Measurements from ENCODE around the gene LRRC32.

LRRC32 gene

DNA sequence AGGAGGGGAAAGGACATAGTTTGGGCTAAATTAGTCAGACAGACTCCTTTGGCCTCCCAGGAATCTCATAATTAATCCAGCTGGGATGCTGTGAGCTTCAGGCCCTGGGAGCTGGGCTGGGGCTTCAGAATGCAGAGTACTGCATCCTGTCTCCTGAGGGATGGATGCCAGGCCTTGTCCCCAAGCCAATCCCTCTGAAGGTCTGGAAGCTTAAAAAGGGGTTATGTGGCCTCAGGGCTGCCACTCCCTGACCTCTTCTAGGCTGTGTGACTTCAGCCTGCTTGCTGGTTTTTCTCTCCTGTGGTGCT is 6.9 kb upstream of the LRRC32 start:
- no peak for DNase-seq

DNA sequence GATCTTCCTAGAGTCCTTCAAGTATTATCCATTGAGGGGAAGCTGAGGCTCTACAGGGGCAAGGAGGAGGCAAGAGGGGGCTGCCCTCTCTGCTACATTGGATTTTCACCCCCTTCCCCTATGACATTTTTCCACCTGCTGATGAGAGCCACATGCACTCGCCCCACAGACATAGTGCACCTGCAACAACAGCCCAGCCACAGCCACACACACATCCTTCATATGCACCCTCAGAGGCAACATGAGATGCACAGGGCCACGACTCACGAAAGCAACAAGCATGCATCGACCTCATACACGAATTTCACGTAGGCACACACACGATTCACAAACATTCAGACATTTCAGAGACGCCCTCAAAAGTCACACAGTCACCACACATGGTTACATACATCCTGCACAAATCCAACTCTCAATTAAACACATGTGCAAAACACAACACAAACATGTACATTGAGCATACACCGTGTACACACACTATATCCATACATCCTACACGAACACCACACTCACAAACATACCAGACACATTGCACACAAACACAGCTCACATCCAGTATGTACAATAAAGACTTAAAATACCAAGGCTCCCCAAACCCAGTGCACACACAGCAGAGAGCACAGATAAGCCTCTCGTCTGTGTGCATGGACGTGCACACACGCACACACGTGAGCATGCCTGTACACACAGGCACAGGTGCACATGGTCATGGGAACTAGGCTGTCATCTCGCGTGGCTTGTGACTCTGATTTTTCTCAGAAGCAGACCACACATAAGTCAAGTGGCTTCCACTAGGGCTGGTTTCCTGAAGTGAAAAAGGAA is 6.3 kb upstream of the LRRC32 start:
- no peak for DNase-seq

DNA sequence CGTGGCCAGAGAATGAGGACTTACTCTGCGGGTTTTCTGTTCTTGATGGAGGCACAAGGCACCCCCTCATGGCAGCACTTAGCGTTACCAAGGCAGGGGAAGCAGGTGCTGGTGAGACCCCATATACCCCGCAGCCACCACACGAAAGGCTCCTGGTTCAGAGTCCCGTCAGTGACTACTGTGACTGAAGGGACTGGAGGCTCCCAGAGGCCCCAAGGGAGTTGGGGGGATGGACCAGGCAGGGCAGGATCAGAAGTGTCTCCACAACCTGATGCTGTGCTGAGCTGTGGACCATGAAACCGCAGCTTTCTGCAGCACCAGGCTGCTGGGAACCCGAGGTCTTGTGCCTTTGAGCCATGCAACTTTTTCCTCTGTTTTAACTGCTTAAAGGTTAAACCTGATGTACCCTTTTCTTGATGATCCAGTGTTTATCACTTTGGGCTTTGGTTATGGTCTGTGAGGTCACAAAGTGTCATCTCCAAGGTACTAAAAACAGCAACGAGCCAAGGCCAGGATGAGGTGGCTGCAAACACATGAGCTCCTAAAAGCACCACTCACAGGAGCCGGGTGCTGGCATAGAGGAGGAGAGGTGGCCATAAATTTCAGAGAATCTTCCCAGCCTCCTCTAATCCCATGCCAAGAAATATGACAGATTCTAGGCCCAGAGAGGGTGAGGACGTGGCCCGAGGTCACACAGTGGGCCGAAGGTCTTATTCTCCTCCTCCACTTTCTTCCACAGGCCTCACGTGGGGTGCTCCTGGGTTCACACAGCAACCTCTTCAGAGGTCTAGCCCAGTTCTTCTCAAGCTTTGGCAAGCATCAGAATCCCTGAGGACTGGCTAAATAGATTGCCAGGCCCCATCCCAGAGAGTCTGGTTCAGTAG is 4.2 kb upstream of the LRRC32 start:
- DNase-seq, result no peak

DNA sequence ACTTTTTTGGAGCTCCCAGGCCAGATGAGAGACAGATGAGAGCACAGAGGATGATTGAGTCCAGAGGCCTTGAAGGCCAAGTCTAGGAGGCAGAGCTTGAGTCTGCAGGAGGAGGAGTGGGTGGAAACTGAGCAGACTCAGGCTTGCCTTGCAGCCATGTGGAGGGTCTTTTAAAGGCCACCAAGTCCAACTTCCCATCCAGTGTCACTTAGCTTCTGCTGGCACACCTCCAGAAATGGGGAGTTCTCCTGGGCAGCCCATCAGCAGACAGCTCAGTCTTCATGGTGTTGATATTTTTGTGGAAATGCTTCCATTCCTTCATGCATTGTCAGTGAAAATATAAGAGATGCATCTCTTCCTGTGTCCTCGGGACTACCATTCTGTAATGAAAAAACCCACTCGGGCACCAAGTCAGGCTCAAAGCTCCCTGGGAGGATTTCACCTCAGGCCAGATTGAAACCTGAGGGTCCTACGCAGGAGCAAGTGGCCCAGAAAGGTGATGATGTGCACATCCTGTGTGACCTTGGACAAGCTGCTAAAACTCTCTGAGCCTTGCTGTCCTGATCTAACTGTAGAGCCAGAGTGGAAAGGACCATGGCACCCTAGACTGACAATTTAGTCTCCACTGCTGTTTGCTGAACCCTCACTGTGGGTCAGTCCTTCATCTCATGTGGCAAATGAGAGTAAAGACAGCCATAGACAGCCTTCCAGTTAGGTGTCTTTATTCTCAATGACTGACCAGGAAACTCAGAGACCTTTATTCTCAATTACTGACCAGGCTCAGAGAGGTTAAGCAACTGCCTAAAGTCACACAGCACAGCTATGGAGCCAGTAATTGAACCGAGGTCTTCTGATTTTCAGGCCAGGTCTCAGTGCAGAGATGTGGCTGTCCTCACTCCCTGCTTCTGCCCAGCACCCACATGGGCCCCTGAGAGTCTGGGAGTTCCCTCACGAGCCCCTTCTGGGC is 2.9 kb upstream of the LRRC32 start:
- DNase-seq, result no peak

DNA sequence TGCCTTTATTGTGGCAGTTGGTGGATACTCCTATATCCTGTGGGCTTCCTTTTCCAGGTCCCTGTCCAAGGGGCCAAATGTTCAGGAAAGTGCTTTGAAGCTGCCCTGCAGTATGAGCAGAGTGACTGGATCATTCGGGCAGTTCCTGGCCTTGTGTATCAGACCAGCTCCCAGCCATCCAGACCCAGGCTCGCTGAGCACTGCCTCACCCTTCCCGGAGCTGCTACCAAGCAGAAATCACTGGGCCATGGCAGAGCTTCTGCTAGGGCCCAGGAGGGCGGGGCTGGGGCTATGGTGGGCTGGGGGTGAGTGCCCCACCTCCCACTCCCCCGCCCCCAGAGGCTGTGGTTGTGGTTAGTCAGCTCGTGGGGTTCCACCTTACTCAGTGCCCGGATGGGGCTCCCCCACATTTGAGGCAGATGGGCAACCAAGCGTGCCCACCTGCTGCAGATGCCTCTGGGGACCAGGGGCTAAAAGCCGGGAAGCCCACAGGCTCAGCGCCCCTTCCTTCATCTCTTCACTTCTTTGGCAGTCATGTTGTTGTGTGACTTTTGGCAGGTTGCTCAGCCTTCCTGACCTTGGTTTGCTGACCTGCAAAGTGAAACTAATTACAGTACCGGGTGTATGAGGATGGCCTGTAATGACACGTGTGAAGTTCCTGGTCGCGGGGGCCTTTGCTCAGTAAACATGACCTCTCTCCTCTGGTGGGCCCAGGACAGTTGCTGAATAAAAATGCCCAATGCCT is 2.1 kb upstream of the LRRC32 start:
- DNase-seq, result no peak

DNA sequence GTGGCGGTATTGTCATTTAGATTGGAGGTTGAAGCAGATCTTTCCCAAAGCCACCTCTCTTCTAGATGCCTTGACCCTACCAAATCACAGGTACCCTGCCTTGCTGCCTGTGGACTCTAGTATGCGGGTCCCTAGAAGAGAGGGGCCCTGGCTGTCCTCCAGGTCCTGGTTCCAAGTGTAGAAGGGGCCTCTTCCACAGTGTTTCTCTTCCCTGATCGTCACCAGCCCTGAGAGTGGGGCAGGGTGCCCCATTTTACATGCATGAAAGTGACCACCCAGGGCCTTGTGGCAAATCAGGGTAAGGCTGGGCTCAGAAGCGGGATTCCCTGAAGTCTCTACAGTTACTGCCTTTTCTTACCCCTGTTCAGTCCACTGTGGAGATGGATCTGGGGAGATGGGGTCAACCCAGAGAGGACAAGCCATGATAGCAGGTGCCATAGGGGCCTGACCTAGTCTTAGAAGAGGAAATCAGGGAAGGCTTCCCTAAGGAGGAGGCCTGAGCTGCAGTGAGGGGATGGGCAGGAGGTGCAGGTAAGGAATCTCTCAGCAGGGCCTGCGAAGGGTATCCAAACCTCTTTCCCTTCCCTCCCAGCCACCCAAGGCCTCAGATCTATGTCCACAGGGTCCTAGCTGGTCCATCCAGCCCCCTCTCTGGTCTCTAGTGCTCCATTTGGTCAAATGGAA is 1.2 kb upstream of the LRRC32 start:
- DNase-seq, result no peak

DNA sequence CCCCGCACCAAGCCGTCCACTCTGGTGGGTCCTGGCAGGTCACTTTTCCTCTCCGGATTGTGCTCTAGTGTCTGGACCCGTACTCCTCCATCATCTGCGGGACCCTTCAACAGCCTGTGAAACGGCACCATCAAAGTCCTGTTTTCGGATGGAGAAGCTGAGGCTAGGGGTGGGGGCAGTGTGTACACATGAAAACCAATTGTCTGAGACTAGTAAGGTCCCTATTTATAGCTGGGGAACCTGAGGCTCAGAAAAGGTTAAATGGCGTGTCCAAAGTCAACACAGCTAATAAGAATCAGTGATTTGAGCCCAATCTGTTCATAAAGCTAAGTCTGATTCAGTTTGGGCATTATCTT is 668 bp upstream of the LRRC32 start:
- DNase-seq, result no peak

DNA sequence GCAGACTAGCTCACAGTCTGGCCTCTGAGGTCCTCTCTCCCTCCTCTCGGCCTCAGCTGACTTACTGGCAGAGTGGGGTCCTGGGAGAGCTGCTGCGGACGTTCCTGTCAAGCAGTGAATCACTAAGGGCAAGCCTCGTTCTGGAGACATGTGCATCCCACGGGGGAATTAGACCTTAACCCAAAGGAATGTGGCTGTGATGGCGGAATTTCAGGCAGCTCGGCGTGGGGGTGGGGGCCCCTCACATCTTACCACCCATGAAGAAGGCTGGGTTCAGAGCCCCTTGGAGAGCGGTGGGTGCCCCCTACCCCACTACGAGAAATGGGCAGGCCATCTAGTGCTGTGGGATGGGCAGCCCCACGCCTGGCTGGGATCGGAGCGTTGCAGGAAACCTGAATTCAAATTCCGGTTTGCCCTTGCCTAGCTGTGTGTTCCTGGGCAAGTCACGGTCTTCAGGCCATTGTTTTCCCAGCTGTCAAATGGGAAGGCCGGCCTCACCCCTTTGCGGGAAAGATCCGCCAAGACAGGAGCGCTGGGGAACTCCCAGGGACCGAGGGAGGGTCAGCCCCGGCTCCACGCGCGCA is 554 bp downstream of the LRRC32 start:
- DNase-seq, result no peak

DNA sequence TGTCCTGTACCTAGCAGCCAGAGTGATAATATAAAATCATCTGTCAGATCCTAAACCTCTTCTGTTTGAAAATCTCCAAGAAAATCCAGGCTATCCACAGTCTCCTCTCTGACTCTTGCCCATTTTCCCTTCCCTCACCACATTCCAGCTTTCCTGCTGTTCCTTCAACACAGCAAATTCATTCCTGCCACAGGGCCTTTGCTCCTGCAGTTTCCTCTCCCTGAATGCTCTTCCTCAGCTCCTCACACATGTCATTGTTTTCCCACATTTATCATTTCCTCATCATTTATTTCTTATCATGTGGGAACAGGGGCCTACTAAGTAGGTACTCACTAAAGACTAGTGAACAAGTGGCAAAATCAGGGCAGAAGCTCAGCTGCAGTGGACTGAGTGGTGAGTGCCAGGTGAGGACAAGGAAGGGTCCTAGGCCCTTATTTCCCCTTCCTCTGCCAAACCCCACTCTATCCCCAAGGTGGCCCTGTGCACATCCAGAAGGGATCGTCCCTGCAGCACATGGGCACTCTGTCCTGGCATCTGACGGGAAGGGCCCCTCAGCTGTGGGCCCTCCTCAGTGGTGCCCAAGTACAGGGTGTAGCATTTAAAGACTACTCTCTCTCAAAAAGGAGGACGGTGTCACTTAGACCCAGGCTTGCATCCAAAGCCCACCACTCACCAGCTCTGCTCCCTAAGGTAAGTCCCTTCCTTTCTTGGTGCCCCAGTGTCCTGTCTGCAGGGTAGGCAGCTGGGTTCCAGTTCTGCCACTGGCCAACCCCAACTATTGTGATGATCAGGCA is 2.0 kb downstream of the LRRC32 start:
- DNase-seq, result no peak

DNA sequence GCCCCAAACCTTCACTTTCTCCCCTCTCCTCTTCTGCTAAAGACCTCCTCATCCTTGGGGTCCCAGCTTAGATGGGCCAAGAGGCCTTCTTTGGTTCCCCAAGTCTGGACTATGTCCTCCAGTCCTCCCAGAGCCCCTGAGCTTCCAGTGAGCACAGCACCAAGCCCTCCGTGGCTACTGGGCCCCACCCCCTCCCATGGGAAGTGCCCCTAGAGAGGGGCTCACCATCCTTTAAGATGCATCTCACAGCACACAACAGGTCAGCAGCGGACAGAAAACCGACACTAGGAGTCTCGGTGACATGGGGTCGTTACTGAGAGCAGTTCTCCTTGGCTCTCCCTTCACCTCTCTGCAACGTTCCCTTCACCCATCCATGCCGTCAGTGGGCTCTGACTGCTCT is 2.7 kb downstream of the LRRC32 start:
- no peak for DNase-seq

DNA sequence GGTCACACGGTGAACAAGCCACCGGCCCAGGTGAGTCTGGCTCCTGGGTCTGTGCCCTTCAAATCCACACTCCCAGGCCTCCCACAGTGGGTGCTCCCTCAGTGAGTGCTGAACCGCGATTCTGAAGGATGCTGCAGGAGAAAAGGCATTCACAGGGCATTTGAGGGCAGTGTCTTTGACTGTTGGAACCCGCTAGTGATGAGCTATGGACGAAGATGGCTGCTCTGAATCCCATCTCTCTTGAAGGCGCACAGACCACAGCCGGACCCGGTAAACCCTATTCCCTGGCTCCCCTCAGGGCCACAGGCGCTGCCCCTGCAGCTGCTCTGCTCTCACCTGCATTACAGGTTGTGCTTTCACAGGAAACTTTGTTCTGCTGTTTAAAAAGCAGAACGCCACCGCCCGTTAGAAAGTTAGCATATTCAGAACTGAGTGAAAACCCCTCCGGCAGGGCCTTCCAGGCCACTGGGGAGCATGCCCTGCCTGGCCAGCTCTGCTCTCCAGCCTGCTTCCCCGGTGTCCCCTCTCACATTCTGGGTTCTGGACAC is 3.2 kb downstream of the LRRC32 start:
- no peak for DNase-seq

DNA sequence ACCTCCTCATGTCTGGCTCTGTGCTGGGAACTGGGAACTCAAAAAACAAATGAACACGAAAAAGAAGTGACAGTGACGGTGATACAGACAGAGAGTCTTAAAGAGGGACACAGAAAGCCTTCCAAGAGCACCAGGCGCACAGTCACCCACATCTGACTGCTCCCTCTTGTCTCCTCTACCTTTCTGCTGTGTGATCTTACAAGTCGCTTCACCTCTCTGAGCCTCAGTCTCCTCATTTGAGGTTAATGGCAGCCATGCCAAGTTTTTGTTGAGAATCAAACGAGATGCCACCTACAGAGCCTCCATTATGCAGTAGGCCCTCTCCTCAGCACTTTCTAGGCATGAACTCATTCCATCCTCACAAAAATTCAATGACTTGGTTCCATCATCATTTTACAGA is 3.7 kb downstream of the LRRC32 start:
- DNase-seq, result no peak

DNA sequence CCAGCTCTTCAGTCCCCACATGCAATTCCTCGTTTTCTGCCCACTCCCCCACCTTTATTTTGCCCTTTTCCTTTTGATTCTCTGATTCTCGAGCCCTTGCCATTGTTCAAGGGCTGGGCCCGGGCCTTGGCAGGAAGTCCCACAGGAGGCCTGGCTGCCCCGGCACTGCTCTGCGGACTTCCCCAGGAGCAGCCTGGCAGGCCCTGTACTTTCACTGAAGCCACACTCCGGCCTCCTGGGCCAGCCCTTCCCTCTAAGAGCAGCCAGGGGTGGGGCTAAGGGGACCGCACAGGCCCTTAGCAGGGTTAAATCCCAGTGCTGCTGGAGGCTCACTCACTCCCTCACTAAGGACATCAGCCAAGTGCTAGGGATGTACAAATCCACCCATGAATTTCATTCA is 4.1 kb downstream of the LRRC32 start:
- DNase-seq, result no peak

DNA sequence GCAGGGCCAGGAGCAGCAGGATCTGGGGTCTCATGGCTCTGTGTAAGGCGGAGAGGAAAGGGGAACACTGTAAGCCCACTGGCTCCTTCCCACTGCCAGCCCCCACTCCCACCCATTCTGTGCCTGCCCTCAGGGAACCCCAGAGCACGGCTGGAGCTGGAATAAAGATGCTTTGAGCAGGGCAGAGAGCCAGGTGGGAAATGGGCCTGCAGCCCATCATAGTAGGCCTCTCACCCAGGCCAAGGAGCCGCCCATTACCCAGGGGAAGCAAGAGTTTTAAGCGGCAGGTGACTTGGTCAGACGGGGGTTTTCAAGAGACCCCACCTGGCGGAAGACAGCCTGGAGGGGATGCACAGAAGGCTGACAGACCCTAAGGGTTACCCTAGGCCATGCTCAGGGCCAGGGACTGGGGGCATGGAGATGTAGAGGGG is 4.6 kb downstream of the LRRC32 start:
- no peak for DNase-seq

DNA sequence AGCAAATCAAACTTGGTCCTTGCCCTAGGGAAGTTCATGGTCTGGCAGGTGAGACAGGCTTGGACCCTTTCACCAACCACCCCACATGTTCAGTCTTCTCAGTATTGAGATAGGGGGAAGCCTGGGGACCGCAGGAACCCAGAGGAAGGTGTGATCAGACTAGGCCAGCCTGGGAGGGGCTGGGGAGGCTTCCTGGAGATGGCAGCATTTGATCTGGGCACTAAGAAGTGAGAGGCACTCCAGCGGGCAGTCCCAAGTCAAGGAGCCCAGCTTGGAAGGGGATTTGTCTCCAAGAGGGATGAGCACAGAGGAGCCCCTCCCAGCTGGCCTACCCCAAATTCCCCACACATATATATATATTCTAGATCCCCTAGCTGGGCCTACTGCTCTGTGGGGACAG is 5.4 kb downstream of the LRRC32 start:
- DNase-seq, result no peak

DNA sequence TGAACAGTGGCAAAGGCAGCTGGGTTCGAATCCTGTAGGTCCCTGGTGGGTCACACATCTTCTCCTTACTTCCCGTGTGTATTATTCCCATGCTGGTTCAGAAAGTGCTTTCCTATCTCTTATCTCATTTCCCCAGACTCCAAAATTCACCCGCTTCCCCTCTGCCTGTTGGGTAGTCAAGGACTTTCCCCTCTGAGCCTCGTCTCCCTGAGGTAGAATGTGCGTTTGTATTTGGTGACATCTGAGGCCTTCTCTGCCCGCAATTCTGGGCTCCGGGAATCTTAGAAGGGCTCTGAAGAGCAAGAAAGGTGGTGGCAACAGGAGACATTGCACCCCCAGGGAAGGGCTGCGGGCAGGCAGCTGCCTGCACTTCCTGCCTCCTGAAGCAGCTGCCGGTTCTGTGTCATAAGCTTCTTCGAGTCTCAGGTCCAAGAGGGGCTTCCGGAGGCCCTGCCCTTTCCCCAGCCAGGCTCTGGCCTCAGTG is 5.9 kb downstream of the LRRC32 start:
- peak in 1 of 4 experiments; percentile 4 for DNase-seq

DNA sequence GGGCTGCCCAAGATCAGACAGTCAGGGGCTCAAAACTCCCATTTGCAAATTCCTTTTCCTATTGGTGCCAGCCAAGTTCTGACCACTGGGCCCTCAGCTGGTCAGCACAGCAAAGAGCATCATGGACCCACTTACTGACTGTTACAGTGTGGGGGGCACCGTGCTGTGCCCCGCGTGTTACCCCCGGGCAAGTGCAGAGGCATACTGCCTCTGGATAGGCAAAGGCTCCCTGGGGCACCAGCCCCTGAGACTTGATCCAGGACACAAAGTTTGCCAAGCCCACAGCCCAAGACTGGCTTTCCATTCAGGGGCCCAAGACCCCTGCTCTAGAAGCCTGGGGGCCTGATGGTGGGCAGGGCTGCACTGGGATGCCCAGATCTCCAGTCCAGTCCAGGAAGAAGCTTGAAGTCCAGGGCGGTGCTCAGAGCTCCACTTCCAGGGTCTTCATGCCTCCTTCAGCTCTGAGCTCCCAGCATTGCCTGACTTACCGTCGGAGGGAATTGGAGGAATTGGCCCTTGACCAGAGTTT is 6.6 kb downstream of the LRRC32 start:
- DNase-seq, result no peak

DNA sequence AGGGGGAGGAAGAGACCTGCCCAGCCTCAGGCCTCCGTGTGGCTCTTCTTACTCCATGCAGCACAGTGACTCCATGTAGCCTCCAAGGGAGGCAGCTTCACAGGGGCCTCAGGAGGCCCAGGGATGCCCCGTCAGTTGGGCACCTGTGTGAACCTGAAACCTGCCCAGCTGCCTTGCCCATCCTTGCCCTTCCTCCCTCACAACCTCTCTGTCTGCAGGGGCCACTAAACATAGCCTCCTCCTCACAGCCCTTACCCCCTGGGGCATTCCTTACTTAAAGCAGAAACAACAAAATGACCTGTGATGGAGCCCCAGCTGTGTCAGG is 7.1 kb downstream of the LRRC32 start:
- DNase-seq, result no peak

DNA sequence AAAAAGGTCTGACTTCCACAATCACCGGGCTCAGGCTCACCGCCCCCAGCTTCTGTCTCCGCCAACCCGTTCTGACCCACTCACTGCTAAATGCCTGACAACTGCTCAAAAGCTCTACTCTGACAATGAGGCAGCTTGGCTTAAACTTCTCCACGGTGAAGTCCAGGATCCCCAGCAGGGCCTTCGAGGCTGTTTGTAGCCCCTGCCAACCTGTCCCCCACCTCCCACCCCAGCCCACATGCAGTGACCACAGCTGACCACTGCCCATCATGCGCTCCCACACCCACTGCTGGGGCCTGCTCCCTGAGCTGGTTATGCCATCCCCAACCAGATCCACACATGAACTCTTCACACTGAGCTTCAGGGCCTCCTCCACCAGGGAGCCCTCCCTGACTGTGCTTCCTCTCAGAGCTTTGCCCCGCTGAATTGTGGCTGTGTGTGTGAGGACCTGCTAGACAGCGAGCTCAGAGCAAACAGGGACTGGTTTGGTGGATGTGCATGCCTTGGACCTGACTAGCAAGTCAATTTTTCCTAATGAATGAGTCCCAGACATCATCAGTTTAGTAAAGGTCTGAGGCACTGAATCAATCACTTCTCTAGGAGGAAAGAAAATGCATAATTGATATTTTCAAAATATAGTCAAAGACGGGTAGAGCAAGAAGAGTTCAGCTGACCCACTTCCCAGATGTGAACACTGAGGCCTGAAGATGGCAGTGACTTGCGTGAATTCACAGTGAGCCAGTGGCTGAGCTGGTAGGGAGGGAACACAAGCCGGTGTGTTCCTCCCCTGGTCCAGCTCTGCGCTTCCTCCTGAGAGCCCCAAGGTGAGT is 7.7 kb downstream of the LRRC32 start:
- DNase-seq, result no peak

Data from activated naive CD4-positive, alpha-beta T cell (primary cell).